GM18508 (cell line): ENCODE results near the gene PNMA1.

Source experiments
- ATAC-seq: cut with Tn5 transposase; IDR thresholded peaks from one replicate; pipeline ENCODE4 v1.9.1; 2021; ENCODE audit warnings: moderate number of reproducible peaks; ENCODE audit not compliant: insufficient read depth, unreplicated experiment

The PNMA1 gene

GRCh38 chr14:73680821-73681220, 33.4 kb downstream of the PNMA1 start:
- ATAC-seq: no peak

GRCh38 chr14:73678698-73679097, 35.5 kb downstream of the PNMA1 start:
- ATAC-seq: no peak

- ATAC-seq: no peak
Observed at GRCh38 chr14:73674986-73675385, 39.2 kb downstream of the PNMA1 start.

GRCh38 chr14:73667854-73668253, 46.3 kb downstream of the PNMA1 start:
- ATAC-seq: no peak

GRCh38 chr14:73666583-73666982, 47.6 kb downstream of the PNMA1 start:
- ATAC-seq: no peak

- no peak for ATAC-seq
Observed at GRCh38 chr14:73665130-73665529, 49.1 kb downstream of the PNMA1 start.

GRCh38 chr14:73663548-73664212, 50.5 kb downstream of the PNMA1 start:
- ATAC-seq: no peak

GRCh38 chr14:73662487-73662943, 51.7 kb downstream of the PNMA1 start:
- no peak for ATAC-seq

- no peak for ATAC-seq
Observed at GRCh38 chr14:73661872-73662271, 52.3 kb downstream of the PNMA1 start.
